GM12873 (cell line): ENCODE results near the gene VSTM1.

Experiments used
- CTCF ChIP-seq: IDR thresholded peaks from 2 replicates; pipeline ENCODE4 v1.5.1; 2012; ENCODE audit warnings: low read depth, mild to moderate bottlenecking, moderate library complexity, low read length, control low read depth; ENCODE audit not compliant: insufficient read depth; ENCODE audit errors: missing control alignments

The VSTM1 gene

GRCh38 chr19:53991224-53992113 is 72.2 kb downstream of the VSTM1 start, which contains the start of gene CACNG6:
Gene CACNG6 (plus strand): TSS chr19:53991637. CDS start chr19:53992878, 1,241 bp downstream.
- TF ChIP-seq CTCF: no peak
